Measurements from ENCODE around the gene HIC1.
"Not testable (repeated sequence)": the region's sequence is repeated elsewhere in the genome, so short reads cannot be mapped to it uniquely, and the experiment has no call there.

HIC1 gene

GRCh38 chr17:2054512-2055291 is at the start of gene HIC1:
HIC1 (plus strand) TSS chr17:2055103; CDS start chr17:2056691, 1,588 bp downstream.
- Mint-ChIP-seq H3K27ac (peak within 1 kb of the TSS; percentile 85 to 86), H3K4me3 (peak within 1 kb of the TSS; percentile 85), H3K4me1 (peaks cover 41% of the 10 kb centered on the region), H3K9me3 (no peaks in the 10 kb centered on the region), H3K27me3 (peaks cover 18% of the 10 kb centered on the region)
- ATAC-seq (peak; percentile 72), DNase-seq (peak; percentile 87 to 92)

GRCh38 chr17:2008332-2009126 is 46.4 kb upstream of the HIC1 start:
- H3K9me3 Mint-ChIP-seq: no peaks in the 10 kb centered on the region
- H3K4me3 Mint-ChIP-seq: no peak overlapping the region
- peaks cover 7% of the 10 kb centered on the region for H3K27me3 Mint-ChIP-seq
- DNase-seq: no peak
- ATAC-seq: no peak
- no peaks in the 10 kb centered on the region for H3K4me1 Mint-ChIP-seq
- no peak overlapping the region for H3K27ac Mint-ChIP-seq

GRCh38 chr17:2009737-2010136 is 45.2 kb upstream of the HIC1 start:
- Mint-ChIP-seq H3K4me3 (no peak overlapping the region), H3K27me3 (peaks cover 15% of the 10 kb centered on the region), H3K27ac (peak overlapping the region in 1 of 2 donors; percentile 13), H3K4me1 (no peaks in the 10 kb centered on the region), H3K9me3 (no peaks in the 10 kb centered on the region)
- DNase-seq (no peak), ATAC-seq (no peak)

GRCh38 chr17:2011411-2012371 is 43.2 kb upstream of the HIC1 start:
- Mint-ChIP-seq H3K4me3 (no peak overlapping the region), H3K4me1 (no peaks in the 10 kb centered on the region), H3K27me3 (peaks cover 24% of the 10 kb centered on the region), H3K9me3 (no peaks in the 10 kb centered on the region), H3K27ac (no peak overlapping the region)
- no peak for DNase-seq
- ATAC-seq: no peak

- ATAC-seq: no peak
- Mint-ChIP-seq H3K4me3 (no peak overlapping the region), H3K4me1 (no peaks in the 10 kb centered on the region), H3K27me3 (peaks cover 24% of the 10 kb centered on the region), H3K27ac (peak overlapping the region in 1 of 2 donors; percentile 83), H3K9me3 (no peaks in the 10 kb centered on the region)
- no peak for DNase-seq
Observed at GRCh38 chr17:2012499-2012898, 42.4 kb upstream of the HIC1 start.

- H3K4me1 Mint-ChIP-seq, H3K9me3 Mint-ChIP-seq, H3K27ac Mint-ChIP-seq, DNase-seq, ATAC-seq, H3K4me3 Mint-ChIP-seq: not testable (repeated sequence)
- H3K27me3 Mint-ChIP-seq: peaks cover 31% of the 10 kb centered on the region
Observed at GRCh38 chr17:2013220-2013993, 41.5 kb upstream of the HIC1 start.

- no peak for DNase-seq
- no peak overlapping the region for H3K4me3 Mint-ChIP-seq
- ATAC-seq: no peak
- H3K27ac Mint-ChIP-seq: no peak overlapping the region
- H3K27me3 Mint-ChIP-seq: peaks cover 31% of the 10 kb centered on the region
- H3K9me3 Mint-ChIP-seq: no peaks in the 10 kb centered on the region
- peaks cover 6% of the 10 kb centered on the region for H3K4me1 Mint-ChIP-seq
Observed at GRCh38 chr17:2013994-2014317, 40.9 kb upstream of the HIC1 start.

- H3K27ac Mint-ChIP-seq: no peak overlapping the region
- no peak for ATAC-seq
- no peaks in the 10 kb centered on the region for H3K9me3 Mint-ChIP-seq
- H3K4me3 Mint-ChIP-seq: no peak overlapping the region
- no peak for DNase-seq
- peaks cover 6% of the 10 kb centered on the region for H3K4me1 Mint-ChIP-seq
- peaks cover 31% of the 10 kb centered on the region for H3K27me3 Mint-ChIP-seq
Observed at GRCh38 chr17:2015314-2015713, 39.6 kb upstream of the HIC1 start.

GRCh38 chr17:2016494-2016893 is 38.4 kb upstream of the HIC1 start:
- Mint-ChIP-seq H3K27me3 (peaks cover 26% of the 10 kb centered on the region), H3K4me1 (peaks cover 10% of the 10 kb centered on the region), H3K27ac (no peak overlapping the region), H3K9me3 (no peaks in the 10 kb centered on the region), H3K4me3 (no peak overlapping the region)
- DNase-seq (no peak), ATAC-seq (no peak)

- no peaks in the 10 kb centered on the region for H3K9me3 Mint-ChIP-seq
- peaks cover 24% of the 10 kb centered on the region for H3K27me3 Mint-ChIP-seq
- H3K4me1 Mint-ChIP-seq: peaks cover 10% of the 10 kb centered on the region
- no peak overlapping the region for H3K4me3 Mint-ChIP-seq
- no peak overlapping the region for H3K27ac Mint-ChIP-seq
- ATAC-seq: no peak
- DNase-seq: no peak
Observed at GRCh38 chr17:2017274-2017941, 37.5 kb upstream of the HIC1 start.

GRCh38 chr17:2018716-2019510 is 36.0 kb upstream of the HIC1 start:
- Mint-ChIP-seq H3K27ac (no peak overlapping the region), H3K4me3 (no peak overlapping the region), H3K27me3 (peaks cover 24% of the 10 kb centered on the region), H3K4me1 (peaks cover 21% of the 10 kb centered on the region), H3K9me3 (no peaks in the 10 kb centered on the region)
- no peak for ATAC-seq
- no peak for DNase-seq

GRCh38 chr17:2019723-2020122 is 35.2 kb upstream of the HIC1 start:
- no peak overlapping the region for H3K27ac Mint-ChIP-seq
- H3K4me3 Mint-ChIP-seq: no peak overlapping the region
- no peaks in the 10 kb centered on the region for H3K9me3 Mint-ChIP-seq
- ATAC-seq: no peak
- peaks cover 16% of the 10 kb centered on the region for H3K27me3 Mint-ChIP-seq
- peaks cover 27% of the 10 kb centered on the region for H3K4me1 Mint-ChIP-seq
- no peak for DNase-seq

GRCh38 chr17:2020721-2021120 is 34.2 kb upstream of the HIC1 start:
- Mint-ChIP-seq H3K9me3 (no peaks in the 10 kb centered on the region), H3K4me3 (no peak overlapping the region), H3K4me1 (peaks cover 33% of the 10 kb centered on the region), H3K27ac (peak overlapping the region in 1 of 2 donors; percentile 33), H3K27me3 (peaks cover 15% of the 10 kb centered on the region)
- no peak for ATAC-seq
- no peak for DNase-seq
